AML-193 (cell line): Measurements from ENCODE around the gene GPC4.
"Not testable (repeated sequence)": the region's sequence is repeated elsewhere in the genome, so short reads cannot be mapped to it uniquely, and the experiment has no call there.

Source experiments
- DNase-seq, 2 experiments: peaks; one replicate each; lab custom pipeline; 2025; lab: John Stamatoyannopoulos, UW

GPC4 gene

GRCh38 chrX:133365871-133366611 lies 49.2 kb downstream of the GPC4 start:
- no peak for DNase-seq

DNA sequence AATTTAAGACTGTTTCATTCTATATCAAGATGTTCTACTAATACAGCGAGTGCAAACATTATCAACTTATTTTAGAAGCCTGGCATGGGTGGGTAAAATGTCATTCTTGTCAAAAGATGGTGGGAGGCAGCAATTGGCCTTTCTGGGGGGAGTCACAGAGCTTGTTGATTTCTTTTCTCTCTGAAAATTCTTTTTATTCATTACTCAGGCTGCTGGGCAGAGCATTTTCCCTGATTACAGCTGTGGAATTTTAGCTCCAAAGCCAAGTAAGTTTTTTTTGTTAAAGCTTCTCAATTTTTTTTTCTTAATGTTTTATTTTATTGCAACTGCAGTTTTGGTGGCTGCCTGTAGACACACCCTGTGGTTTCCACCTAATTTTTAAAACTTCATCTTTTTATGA lies 50.4 kb downstream of the GPC4 start:
- DNase-seq: no peak

GRCh38 chrX:133364196-133364595 lies 51.1 kb downstream of the GPC4 start:
- no peak for DNase-seq

GRCh38 chrX:133362538-133362937 lies 52.8 kb downstream of the GPC4 start:
- DNase-seq: no peak

DNA sequence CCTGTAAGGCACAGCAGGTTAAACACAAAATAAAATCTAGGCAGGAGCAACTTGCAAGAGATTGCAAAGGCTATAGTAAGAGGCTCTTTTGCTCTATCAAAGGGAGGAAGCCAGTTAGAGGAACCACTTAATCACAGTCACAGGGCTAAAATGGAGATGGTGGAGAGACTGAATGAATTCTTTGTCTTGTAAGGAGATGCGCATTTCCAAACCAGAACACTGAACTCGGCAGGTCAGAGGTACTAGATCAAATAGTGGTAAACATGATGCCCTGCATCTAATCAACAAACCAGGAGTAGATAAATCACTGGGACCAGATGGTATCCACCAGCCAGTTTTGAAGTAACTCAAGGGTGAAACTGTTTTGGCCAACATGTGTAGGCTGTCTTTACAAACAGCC lies 55.8 kb downstream of the GPC4 start:
- DNase-seq: no peak

- no peak for DNase-seq
These were observed 62.1 kb downstream of the GPC4 start for GRCh38 chrX:133353233-133353632.

- DNase-seq: no peak
These were observed 64.5 kb downstream of the GPC4 start for GRCh38 chrX:133350751-133351150.

- DNase-seq: no peak
These were observed 69.3 kb downstream of the GPC4 start for GRCh38 chrX:133346026-133346425.

DNA sequence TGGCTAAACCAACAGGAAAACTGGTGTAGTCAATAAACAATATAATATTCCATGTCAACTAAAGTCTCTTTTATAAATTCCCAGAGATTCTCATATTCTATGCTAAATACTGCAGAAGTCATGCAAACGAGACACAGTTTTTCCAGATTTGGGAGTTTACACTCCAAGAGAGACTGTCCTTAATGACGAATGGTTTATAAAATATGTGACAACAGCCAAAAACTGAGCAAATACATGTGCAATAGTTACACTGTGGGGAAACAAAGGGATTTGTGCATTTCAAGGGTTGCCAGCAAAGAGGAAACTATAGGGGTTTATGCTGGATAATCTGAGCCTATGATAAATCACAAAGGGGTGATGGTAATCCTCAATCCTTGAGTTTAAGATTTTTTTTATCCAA lies 75.7 kb downstream of the GPC4 start:
- no peak for DNase-seq

DNA sequence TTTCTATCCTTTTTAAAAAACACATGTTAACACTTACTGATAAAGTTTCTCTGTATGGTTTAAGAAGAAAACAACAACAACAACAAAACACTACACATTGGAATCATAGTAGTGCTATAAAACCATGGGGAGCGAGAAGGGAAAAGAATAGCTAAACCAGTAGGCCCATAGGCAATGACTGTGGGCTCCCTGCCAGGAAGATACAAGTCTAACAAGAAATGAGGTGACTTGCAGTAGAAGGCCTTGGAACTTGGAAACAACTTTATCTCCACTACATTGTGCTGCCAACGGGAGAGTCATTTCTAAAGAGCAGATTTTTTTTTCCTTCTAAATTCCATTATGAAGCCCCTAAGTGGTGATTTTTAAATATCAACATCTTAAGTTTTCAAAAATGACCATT lies 78.0 kb downstream of the GPC4 start:
- DNase-seq: no peak

DNA sequence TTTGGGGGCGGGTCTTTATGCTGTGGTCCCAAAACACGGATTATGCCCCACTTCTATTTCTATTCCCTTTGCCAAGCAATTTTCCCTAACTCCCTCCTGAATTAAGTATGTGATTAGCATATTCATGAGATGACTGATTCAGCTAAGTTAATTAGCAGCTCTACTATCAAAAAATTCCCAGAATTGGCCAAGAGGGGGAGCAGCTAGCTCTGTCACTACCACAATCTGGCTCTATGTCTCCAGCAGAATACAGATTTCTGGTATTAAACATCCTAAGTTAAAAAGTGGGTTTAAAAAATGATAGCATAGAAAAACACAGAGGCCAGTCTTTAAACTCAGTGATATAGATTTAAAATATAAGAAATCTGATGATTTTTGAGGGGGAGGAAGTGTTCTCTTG lies 80.3 kb downstream of the GPC4 start:
- DNase-seq: peak; percentile 1 to 2

DNA sequence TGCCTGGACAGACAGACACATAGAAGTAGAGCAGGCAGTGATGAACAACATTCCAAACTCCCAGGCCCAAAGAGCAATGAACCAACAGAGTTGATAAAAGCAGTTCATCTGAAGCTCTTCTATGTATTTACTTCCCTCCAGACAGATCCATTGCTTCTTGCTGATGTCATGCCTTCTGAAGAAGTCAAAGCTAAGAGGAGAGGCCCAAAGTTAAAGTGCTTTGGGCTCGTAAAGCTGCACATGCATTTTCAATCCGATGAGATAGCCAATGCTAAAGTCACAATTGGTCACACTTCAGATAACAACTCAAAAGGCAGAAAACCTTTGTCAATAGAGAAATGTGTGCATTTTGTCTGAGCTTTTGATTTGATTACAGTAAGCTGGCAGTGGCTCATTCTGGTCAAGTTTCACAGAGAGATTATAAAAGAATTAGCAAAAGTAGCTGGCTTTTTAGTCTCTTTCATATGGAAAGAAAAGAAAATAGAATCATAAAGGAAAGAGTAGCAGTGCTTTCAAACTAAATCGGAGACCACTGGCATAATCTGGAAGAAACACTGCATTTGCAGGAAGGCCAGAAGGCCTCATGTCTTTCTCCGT lies 82.0 kb downstream of the GPC4 start:
- DNase-seq: no peak

DNA sequence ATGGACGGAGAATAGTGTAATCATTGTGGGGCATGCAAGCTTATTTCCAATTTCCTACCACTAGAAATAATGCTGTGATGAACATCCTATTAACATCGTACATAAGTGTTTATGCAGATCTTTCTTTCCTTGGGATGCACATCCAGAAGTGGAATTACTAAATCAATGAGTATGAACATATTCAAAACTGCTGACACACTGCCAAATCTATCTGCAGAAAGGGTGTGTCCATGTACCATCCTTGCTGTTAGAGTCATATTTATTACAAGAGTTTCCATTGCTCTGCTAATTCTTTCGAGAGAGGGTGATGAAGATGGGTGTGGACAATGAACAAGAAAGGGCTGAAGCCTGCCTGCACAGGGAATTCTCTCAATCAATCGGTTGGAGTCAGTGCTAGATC lies 82.6 kb downstream of the GPC4 start:
- no peak for DNase-seq

- DNase-seq: no peak
These were observed 84.3 kb downstream of the GPC4 start for GRCh38 chrX:133330956-133331355.

DNA sequence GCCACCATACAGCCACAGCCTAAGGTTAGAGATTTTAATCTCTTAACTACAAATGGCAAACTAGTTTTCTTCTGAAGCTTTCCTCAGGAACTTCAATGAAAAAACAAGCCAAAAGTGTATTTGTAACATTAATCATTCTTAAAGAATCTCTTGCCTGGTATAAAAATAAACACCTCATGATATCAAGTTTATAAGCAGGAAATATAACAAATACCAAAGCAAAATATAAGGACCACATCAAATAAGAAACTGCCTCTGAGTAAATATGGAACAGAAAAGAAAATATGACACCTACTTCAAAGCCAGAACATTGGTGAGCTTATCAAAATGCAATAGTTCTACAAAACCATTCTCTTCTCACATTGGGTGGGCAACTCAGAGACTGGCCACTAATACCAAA lies 89.9 kb downstream of the GPC4 start:
- DNase-seq: no peak

DNA sequence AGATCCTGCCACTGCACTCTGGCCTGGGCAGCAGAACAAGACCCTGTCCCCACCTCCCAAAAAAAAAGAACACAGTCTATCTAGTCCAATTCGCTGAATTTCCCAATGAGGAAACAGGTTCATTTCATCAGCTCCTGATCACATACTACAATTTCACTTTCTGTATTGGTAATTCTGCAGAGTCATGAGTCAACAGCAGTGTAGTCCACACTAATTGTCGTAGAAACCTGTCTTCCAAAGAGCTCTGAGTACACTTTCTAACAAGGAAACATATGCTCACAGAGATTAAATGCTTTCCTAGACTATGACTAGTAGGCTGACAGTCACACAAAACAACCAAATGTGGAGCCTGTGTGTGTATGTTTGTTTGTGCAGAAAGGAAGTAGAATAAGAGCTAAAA lies 91.9 kb downstream of the GPC4 start:
- DNase-seq: no peak

DNA sequence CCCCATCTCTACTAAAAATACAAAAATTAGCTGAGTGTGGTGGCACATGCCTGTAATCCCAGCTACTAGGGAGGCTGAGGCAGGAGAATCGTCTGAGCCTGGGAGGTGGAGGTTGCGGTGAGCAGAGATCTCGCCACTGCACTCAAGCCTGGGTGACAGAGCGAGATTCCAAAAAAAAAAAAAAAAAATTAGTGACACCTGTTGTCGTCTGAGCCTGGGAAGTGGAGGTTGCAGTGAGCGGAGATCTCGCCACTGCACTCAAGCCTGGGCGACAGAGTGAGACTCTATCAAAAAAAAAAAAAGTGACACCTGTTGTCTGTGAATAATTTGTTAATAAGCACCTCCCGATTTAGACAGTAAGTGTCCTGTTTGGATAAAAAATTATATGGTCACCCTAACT lies 93.0 kb downstream of the GPC4 start:
- DNase-seq: not testable (repeated sequence)

DNA sequence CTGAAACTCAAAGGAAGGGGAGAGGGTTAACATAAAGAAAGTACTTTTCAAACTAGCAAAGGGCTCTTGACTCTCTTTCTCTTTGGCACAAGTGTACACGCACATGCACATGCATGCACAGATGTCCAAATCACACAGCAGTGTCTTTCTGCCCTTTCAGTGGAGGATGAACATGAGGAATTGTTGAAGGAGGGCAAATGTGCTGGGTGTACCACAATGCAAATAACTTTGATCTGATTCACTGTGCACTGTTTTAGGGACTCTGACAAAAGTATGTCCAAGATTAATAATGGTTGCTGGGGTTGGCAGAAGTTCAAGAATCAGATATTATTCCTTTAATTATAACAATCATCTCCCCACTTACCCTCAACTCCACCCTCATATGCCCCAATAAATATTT lies 93.8 kb downstream of the GPC4 start:
- DNase-seq: no peak

DNA sequence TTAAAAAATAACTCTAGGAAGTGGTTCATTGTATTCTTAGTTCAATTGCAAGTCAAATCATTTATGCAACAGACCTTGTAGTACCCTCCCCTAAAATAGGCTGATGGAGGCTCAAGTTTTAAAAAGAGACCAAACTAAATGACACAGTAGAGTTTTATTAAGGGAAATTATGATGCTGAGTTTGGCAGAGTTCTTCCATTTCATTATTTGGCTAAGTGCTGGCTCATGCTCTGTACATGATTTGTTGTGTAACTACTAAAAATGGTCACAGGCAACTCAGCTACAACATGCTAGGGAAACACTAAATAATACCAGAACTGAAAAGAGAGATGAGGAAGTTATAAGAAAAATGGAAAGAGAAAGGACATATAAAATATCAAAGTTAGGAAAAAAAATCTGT lies 101.0 kb downstream of the GPC4 start:
- no peak for DNase-seq

GRCh38 chrX:133308499-133308897 lies 106.8 kb downstream of the GPC4 start:
- DNase-seq: no peak

GRCh38 chrX:133307637-133308498 lies 107.4 kb downstream of the GPC4 start:
- no peak for DNase-seq

GRCh38 chrX:133307094-133307493 lies 108.2 kb downstream of the GPC4 start:
- DNase-seq: no peak

- no peak for DNase-seq
These were observed 109.0 kb downstream of the GPC4 start for GRCh38 chrX:133306316-133306715.
